Neural cell (in vitro differentiated cells): ENCODE measurements around the gene CSTB.

ENCODE experiments used
- EP300 ChIP-seq: fragments of 450-650 bp; conservative IDR thresholded peaks from 2 replicates; pipeline ENCODE4 v1.6.1; 2014; ENCODE audit warnings: antibody characterized with exemption, mild to moderate bottlenecking, moderate library complexity; ENCODE audit not compliant: poor library complexity, severe bottlenecking
- POLR2AphosphoS5 ChIP-seq: IDR thresholded peaks from 2 replicates; pipeline ENCODE4 v1.6.1; 2012
- RAD21 ChIP-seq: fragments of 450-650 bp; conservative IDR thresholded peaks from 2 replicates; pipeline ENCODE4 v1.6.1; 2014; ENCODE audit warnings: antibody characterized with exemption, mild to moderate bottlenecking, moderate library complexity
- TAF1 ChIP-seq: IDR thresholded peaks from 2 replicates; pipeline ENCODE4 v1.6.1; 2012; ENCODE audit warnings: low read depth
- TF ChIP-seq, protein P1 (sequence below): fragments of 450-650 bp; IDR thresholded peaks from 2 replicates; pipeline ENCODE4 v1.5.1; 2014; ENCODE audit warnings: antibody characterized with exemption, mild to moderate bottlenecking, moderate library complexity; ENCODE audit not compliant: poor library complexity, severe bottlenecking

DNA sequence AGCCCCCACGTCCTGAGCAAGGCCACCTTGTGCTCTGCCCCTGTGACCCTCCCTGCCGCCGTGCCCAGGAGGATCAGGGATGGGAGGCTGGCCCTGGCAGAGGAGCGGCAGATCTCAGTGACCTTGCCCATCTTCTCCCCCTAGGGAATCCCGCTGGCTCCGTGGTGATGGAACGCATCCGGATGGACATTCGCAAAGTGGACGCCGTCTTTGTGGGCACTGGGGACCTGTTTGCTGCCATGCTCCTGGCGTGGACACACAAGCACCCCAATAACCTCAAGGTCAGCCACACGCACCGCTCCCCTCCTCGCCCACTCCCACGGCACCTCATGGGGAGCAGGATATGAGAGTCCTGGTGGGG, 22.7 kb downstream of the CSTB start:
- TF ChIP-seq, protein P1, sequence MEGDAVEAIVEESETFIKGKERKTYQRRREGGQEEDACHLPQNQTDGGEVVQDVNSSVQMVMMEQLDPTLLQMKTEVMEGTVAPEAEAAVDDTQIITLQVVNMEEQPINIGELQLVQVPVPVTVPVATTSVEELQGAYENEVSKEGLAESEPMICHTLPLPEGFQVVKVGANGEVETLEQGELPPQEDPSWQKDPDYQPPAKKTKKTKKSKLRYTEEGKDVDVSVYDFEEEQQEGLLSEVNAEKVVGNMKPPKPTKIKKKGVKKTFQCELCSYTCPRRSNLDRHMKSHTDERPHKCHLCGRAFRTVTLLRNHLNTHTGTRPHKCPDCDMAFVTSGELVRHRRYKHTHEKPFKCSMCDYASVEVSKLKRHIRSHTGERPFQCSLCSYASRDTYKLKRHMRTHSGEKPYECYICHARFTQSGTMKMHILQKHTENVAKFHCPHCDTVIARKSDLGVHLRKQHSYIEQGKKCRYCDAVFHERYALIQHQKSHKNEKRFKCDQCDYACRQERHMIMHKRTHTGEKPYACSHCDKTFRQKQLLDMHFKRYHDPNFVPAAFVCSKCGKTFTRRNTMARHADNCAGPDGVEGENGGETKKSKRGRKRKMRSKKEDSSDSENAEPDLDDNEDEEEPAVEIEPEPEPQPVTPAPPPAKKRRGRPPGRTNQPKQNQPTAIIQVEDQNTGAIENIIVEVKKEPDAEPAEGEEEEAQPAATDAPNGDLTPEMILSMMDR = no peak
- TF ChIP-seq POLR2AphosphoS5 (no peak), TAF1 (no peak), EP300 (no peak), RAD21 (no peak)
